B cell (primary cell): ENCODE data around the gene SCART1. TPM values are rescaled to one million over a fixed set of nuclear protein-coding genes. Genes with fewer than 3 reads are reported as not detected.

ENCODE experiments used
- ATAC-seq: fragments of 200-7000 bp; cut with Tn5 transposase; one replicate; pipeline ENCODE4 v1.10.0; 2021; ENCODE audit warnings: low read depth, mild to moderate bottlenecking, moderate number of reproducible peaks, moderate library complexity
- CTCF ChIA-PET: fragments of 350-600 bp; sonication (Branson Sonifier 250); formaldehyde crosslinking; loops from one replicate; lab custom pipeline; 2021; ENCODE audit warnings: antibody characterized with exemption, inconsistent platforms; lab: Charles Lee
- POLR2A ChIA-PET: fragments of 350-600 bp; sonication (Branson Sonifier 250); formaldehyde crosslinking; loops from one replicate; lab custom pipeline; 2021; ENCODE audit warnings: antibody characterized with exemption; lab: Charles Lee
- DNase-seq: peaks from one replicate; pipeline ENCODE4 v3.0.0; 2013
- H2AFZ ChIP-seq: 2 replicates; pipeline ENCODE4 v1.6.1; 2012; ENCODE audit warnings: mild to moderate bottlenecking, low read depth, low read length; ENCODE audit not compliant: insufficient read depth, poor library complexity, severe bottlenecking
- H3K27ac ChIP-seq, 2 donors: 1 replicate in 1 of 2; 2 replicates in 1 of 2; pipeline ENCODE4 v1.5.1; 2012 to 2013; ENCODE audit warnings: low read length in 2 of 2, mild to moderate bottlenecking in 2 of 2, moderate library complexity in 1 of 2
- H3K27me3 ChIP-seq, 4 experiments: fragments of 200-600 bp in 1 of 4; sonication (generic) in 1 of 4; replicated peaks in 1 of 4; 1 replicate in 2 of 4; 2 replicates in 2 of 4; pipeline versions ENCODE4 v1.6.1 to v1.7.0; 2013 to 2016; ENCODE audit warnings: low read length in 3 of 4, mild to moderate bottlenecking in 2 of 4, mixed read lengths in 1 of 4, moderate library complexity in 1 of 4; ENCODE audit not compliant: insufficient read depth in 4 of 4, control insufficient read depth in 3 of 4; ENCODE audit errors: control extremely low read depth in 1 of 4
- H3K36me3 ChIP-seq, 2 experiments: replicated peaks in 1 of 2; 1 replicate in 1 of 2; 2 replicates in 1 of 2; pipeline versions ENCODE4 v1.6.1 to v1.7.1; 2013; ENCODE audit warnings: low read length in 1 of 2; ENCODE audit not compliant: insufficient read depth in 2 of 2, control insufficient read depth in 1 of 2; ENCODE audit errors: control extremely low read depth in 1 of 2, extremely low read depth in 1 of 2
- H3K4me1 ChIP-seq, 2 donors: fragments of 200-600 bp in 1 of 2; sonication (generic) in 1 of 2; 1 replicate in 1 of 2; 2 replicates in 1 of 2; pipeline versions ENCODE4 v1.5.1 to v1.6.1; 2013 to 2017; ENCODE audit warnings: low read length in 2 of 2; ENCODE audit not compliant: control insufficient read depth in 2 of 2, insufficient read depth in 2 of 2
- H3K4me2 ChIP-seq: replicated peaks from 2 replicates; pipeline ENCODE3; 2012; ENCODE audit warnings: mild to moderate bottlenecking, low read depth, low read length; ENCODE audit not compliant: poor library complexity, severe bottlenecking
- H3K4me3 ChIP-seq, 5 experiments: fragments of 200-600 bp in 1 of 5; sonication (generic) in 1 of 5; 1 replicate in 3 of 5; 2 replicates in 2 of 5; pipeline versions ENCODE4 v1.5.1 to v1.7.0; 2011 to 2016; ENCODE audit warnings: low read length in 4 of 5, mild to moderate bottlenecking in 4 of 5, low read depth in 2 of 5, control low read depth in 1 of 5, moderate library complexity in 1 of 5; ENCODE audit not compliant: insufficient read depth in 1 of 5; ENCODE audit errors: control extremely low read depth in 1 of 5, extremely low read depth in 1 of 5
- H3K79me2 ChIP-seq: fragments of 200-600 bp; sonication (generic); one replicate; pipeline ENCODE4 v1.6.0; 2016; ENCODE audit warnings: low read length; ENCODE audit not compliant: control insufficient read depth, insufficient read depth
- H3K9ac ChIP-seq: fragments of 200-600 bp; sonication (generic); 2 replicates; pipeline ENCODE4 v1.6.1; 2017; ENCODE audit warnings: mild to moderate bottlenecking, low read length, moderate library complexity
- H3K9me3 ChIP-seq, 3 donors: one replicate each; pipeline versions ENCODE4 v1.6.1 to v1.7.1; 2013; ENCODE audit warnings: low read length in 2 of 3; ENCODE audit not compliant: control insufficient read depth in 2 of 3, insufficient read depth in 1 of 3; ENCODE audit errors: control extremely low read depth in 1 of 3
- H4K20me1 ChIP-seq: 2 replicates; pipeline ENCODE4 v1.6.0; 2012; ENCODE audit warnings: mild to moderate bottlenecking, low read length; ENCODE audit not compliant: insufficient read depth, control insufficient read depth, poor library complexity, severe bottlenecking
- H3K27ac Mint-ChIP-seq: one replicate; pipeline ENCODE4 v1.8.0; 2021; ENCODE audit warnings: mixed read lengths
- H3K27me3 Mint-ChIP-seq: one replicate; pipeline ENCODE4 v1.8.0; 2021; ENCODE audit warnings: mixed read lengths
- H3K4me1 Mint-ChIP-seq: one replicate; pipeline ENCODE4 v1.8.0; 2021; ENCODE audit warnings: mixed read lengths
- H3K4me3 Mint-ChIP-seq: one replicate; pipeline ENCODE4 v1.8.0; 2021; ENCODE audit warnings: mixed read lengths
- H3K9me3 Mint-ChIP-seq: one replicate; pipeline ENCODE4 v1.8.0; 2022; ENCODE audit warnings: mixed read lengths; ENCODE audit not compliant: insufficient read depth
- CTCF ChIP-seq: fragments of 200-600 bp; IDR thresholded peaks from one replicate; pipeline ENCODE4 v1.8.0; 2022; ENCODE audit warnings: antibody characterized with exemption, mild to moderate bottlenecking
- EZH2 ChIP-seq: IDR thresholded peaks from 2 replicates; pipeline ENCODE4 v1.6.1; 2012; ENCODE audit warnings: borderline replicate concordance, low read depth, mild to moderate bottlenecking, moderate library complexity, low read length; ENCODE audit not compliant: insufficient read depth, poor library complexity, severe bottlenecking
- WGBS: methylation state at CpG from one replicate; pipeline ENCODE4 v1.1.5; 2013; ENCODE audit warnings: missing lambda C conversion rate; ENCODE audit not compliant: insufficient coverage; 5-methylcytosine and 5-hydroxymethylcytosine counted together
- intact Hi-C: fragments of 100-400 bp; cut with micrococcal nuclease; formaldehyde crosslinking; loops from one replicate; pipeline ENCODE4 v1.10.0; 2022
- polyA plus RNA-seq: library from polyadenylated mRNA; depleted of rRNA; stranded (reverse); fragments of >200 nt; gene quantifications from 2 replicates; pipeline ENCODE4 v1.2.3, GENCODE V29; 2012
- total RNA-seq, 2 donors: library from RNA; stranded (reverse); fragments of 120-200 nt in 1 of 2; gene quantifications; 1 replicate in 1 of 2; 2 replicates in 1 of 2; pipeline versions ENCODE4 v1.2.3 to v1.2.4, GENCODE V29; 2013 to 2022

SCART1 gene
- total and polyA plus RNA-seq, 2 donors (not counting 1 experiment from before 2014, with no cell fraction given) = 4.1 to 4.7 TPM

- WGBS = 67% methylated on average over 73 of the region's 80 CpGs
- ChIA-PET CTCF (no interaction called here), POLR2A (no interaction called here)
- Mint-ChIP-seq H3K27ac (no peak overlapping the region), H3K4me3 (no peak overlapping the region), H3K27me3 (peaks cover 8% of the 10 kb centered on the region), H3K4me1 (no peaks in the 10 kb centered on the region), H3K9me3 (peaks cover 15% of the 10 kb centered on the region)
- Histone ChIP-seq H3K4me2 (no peak overlapping the region), H3K4me3 (no peak overlapping the region), H3K27me3 (no peaks in the 10 kb centered on the region), H3K4me1 (peaks cover 0 to 7% of the 10 kb centered on the region in 2 donors), H3K36me3 (no peaks in the 10 kb centered on the region), H4K20me1 (no peaks in the 10 kb centered on the region), H3K27ac (no peak overlapping the region), H2AFZ (no peak overlapping the region), H3K9me3 (peaks cover 9 to 37% (median 26%) of the 10 kb centered on the region in 3 donors), H3K79me2 (no peaks in the 10 kb centered on the region), H3K9ac (no peak overlapping the region)
- ATAC-seq (no peak), DNase-seq (no peak)
- intact Hi-C loops = no loop called here
- TF ChIP-seq CTCF = no peak
- TF ChIP-seq EZH2 = no peak
Measured at GRCh38 chr10:133445751-133446708, 7.7 kb upstream of the SCART1 start.

- Histone ChIP-seq H3K27ac (no peak overlapping the region), H3K4me1 (peaks cover 0 to 6% of the 10 kb centered on the region in 2 donors), H3K36me3 (no peaks in the 10 kb centered on the region), H3K4me3 (no peak overlapping the region), H3K79me2 (no peaks in the 10 kb centered on the region), H2AFZ (no peak overlapping the region), H3K4me2 (no peak overlapping the region), H3K9me3 (peaks cover 10 to 37% (median 26%) of the 10 kb centered on the region in 3 donors), H3K9ac (no peak overlapping the region), H3K27me3 (no peaks in the 10 kb centered on the region), H4K20me1 (no peaks in the 10 kb centered on the region)
- TF ChIP-seq EZH2 (no peak), CTCF (no peak)
- no peak overlapping the region for H3K27ac Mint-ChIP-seq
- no peak overlapping the region for H3K4me3 Mint-ChIP-seq
- ChIA-PET CTCF (no interaction called here), POLR2A (no interaction called here)
- no peak for DNase-seq
- WGBS = 82% methylated on average over 8 of the region's 11 CpGs
- H3K27me3 Mint-ChIP-seq = peaks cover 8% of the 10 kb centered on the region
- H3K4me1 Mint-ChIP-seq = no peaks in the 10 kb centered on the region
- peaks cover 15% of the 10 kb centered on the region for H3K9me3 Mint-ChIP-seq
- ATAC-seq = no peak
- intact Hi-C loops = no loop called here
Measured at GRCh38 chr10:133446979-133447378, 6.8 kb upstream of the SCART1 start.
